Thyroid gland (tissue), 4 donors: ENCODE data around the gene SDCCAG8. TPM values are rescaled to one million over a fixed set of nuclear protein-coding genes. Genes with fewer than 3 reads are reported as not detected.
A peak's percentile ranks its signal among the peaks of the same experiment; 100 is the strongest.

Source experiments
- DNase-seq, 2 donors: peaks; one replicate each; pipeline ENCODE4 v3.0.0-alpha.2; 2019
- H3K27ac ChIP-seq, 3 donors: fragments of 200-600 bp; sonication (generic); 1 replicate in 2 of 3; 2 replicates in 1 of 3; pipeline ENCODE4 v1.5.1; 2016 to 2019; ENCODE audit warnings: mild to moderate bottlenecking in 1 of 3, moderate library complexity in 1 of 3
- H3K27me3 ChIP-seq: fragments of 200-600 bp; sonication (generic); one replicate; pipeline ENCODE4 v1.5.1; 2019
- H3K36me3 ChIP-seq, 2 donors: fragments of 200-600 bp; sonication (generic); one replicate each; pipeline ENCODE4 v1.5.1; 2016 to 2019
- H3K4me1 ChIP-seq, 2 donors: fragments of 200-600 bp; sonication (generic); one replicate each; pipeline ENCODE4 v1.5.1; 2017 to 2019
- H3K4me3 ChIP-seq, 3 donors: fragments of 200-600 bp; sonication (generic); replicated peaks in 1 of 3; 1 replicate in 2 of 3; 2 replicates in 1 of 3; pipeline ENCODE4 v1.5.1; 2016; ENCODE audit warnings: mild to moderate bottlenecking in 1 of 3
- H3K9me3 ChIP-seq: fragments of 200-600 bp; sonication (generic); one replicate; pipeline ENCODE4 v1.5.1; 2017
- CTCF ChIP-seq, 6 experiments: fragments of 200-600 bp in 3 of 6; fragments of 450-650 bp in 3 of 6; sonication (generic) in 3 of 6; IDR thresholded peaks; one replicate each; pipeline ENCODE4 v1.5.1; 2016 to 2019; ENCODE audit warnings: antibody characterized with exemption in 6 of 6, mild to moderate bottlenecking in 2 of 6, inconsistent platforms in 1 of 6, moderate library complexity in 1 of 6
- POLR2A ChIP-seq, 2 donors: fragments of 450-650 bp; IDR thresholded peaks; one replicate each; pipeline ENCODE4 v1.6.1; 2017; ENCODE audit warnings: antibody characterized with exemption in 2 of 2, mild to moderate bottlenecking in 2 of 2, moderate library complexity in 1 of 2
- WGBS, 2 donors: methylation state at CpG; one replicate each; pipeline ENCODE4 v1.1.5; 2017; 5-methylcytosine and 5-hydroxymethylcytosine counted together
- intact Hi-C: fragments of 100-400 bp; cut with DNase I; formaldehyde crosslinking; loops from one replicate; pipeline ENCODE4 v1.15.1; 2023
- total RNA-seq, 4 donors: library from RNA; depleted of rRNA; stranded (reverse); fragments of >200 nt; gene quantifications; one replicate each; pipeline ENCODE4 v1.2.3, GENCODE V29; 2016

SDCCAG8 gene
- total RNA-seq, 4 donors from 2014 or later: 105 to 193 (median 115) TPM

- H3K36me3 ChIP-seq: peaks cover 0 to 6% of the 10 kb centered on the region in 2 donors
- H3K27me3 ChIP-seq: no peaks in the 10 kb centered on the region
- no peak for TF ChIP-seq POLR2A (IDR thresholded peaks at IDR 0.05)
- H3K27ac ChIP-seq: no peak overlapping the region
- DNase-seq: no peak
- H3K4me1 ChIP-seq: no peaks in the 10 kb centered on the region
- WGBS, 2 donors: 96 to 98% methylated on average over 3 of the region's 3 CpGs
- intact Hi-C loops: no loop called here
- H3K4me3 ChIP-seq: no peak overlapping the region
- H3K9me3 ChIP-seq: no peaks in the 10 kb centered on the region
These were observed 180.0 kb downstream of the SDCCAG8 start for GRCh38 chr1:243435836-243436235.

DNA sequence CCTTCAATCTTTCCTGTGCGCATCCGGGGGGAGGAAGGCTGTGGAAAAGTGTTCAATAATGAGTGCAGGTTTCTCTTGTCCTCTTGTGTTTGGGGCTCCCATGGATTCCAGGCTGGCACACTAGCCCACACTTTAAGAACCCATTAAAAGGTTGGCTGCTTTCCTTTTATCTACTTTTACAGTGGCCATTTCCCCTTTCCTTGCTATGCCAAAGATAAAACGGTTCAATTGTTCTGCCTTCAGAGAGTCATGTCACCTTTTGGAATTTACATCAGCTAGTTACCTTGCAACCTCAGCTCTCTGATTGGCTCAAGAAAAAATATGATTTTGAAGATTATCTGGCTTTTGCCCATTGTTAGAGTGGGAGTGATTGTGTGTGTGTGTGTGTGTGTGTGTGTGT is 182.3 kb downstream of the SDCCAG8 start:
- no peak overlapping the region for H3K4me3 ChIP-seq
- peaks cover 0 to 6% of the 10 kb centered on the region in 2 donors for H3K36me3 ChIP-seq
- H3K27ac ChIP-seq: no peak overlapping the region
- DNase-seq: no peak
- no peaks in the 10 kb centered on the region for H3K27me3 ChIP-seq
- intact Hi-C loops: no loop called here
- H3K9me3 ChIP-seq: no peaks in the 10 kb centered on the region
- WGBS, 2 donors: 82 to 83% methylated on average over 3 of the region's 3 CpGs
- TF ChIP-seq POLR2A (IDR thresholded peaks at IDR 0.05) (no peak), CTCF (IDR thresholded peaks at IDR 0.05) (no peak)
- no peaks in the 10 kb centered on the region for H3K4me1 ChIP-seq

DNA sequence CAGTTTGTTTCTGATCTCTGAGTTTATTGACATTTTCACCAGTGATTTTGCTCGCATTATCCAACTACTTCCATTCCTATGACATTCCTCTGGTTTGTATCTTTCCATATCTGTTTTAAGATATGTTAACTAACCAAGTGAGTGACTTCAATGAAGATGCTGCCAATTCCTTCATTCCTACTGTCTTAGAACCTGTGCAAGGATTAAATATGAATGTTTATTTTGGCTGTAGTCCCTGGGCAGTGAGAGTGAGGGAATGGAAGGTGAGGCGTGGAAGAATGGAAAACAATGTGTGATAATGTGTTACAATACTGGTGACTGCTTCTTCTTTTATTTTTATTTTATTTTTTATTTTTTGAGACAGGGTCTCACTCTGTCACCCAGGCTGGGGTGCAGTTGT is 183.0 kb downstream of the SDCCAG8 start:
- H3K4me3 ChIP-seq: no peak overlapping the region
- WGBS, 2 donors: 95 to 97% methylated on average over 2 of the region's 2 CpGs
- no peak overlapping the region for H3K27ac ChIP-seq
- H3K9me3 ChIP-seq: no peaks in the 10 kb centered on the region
- TF ChIP-seq POLR2A (IDR thresholded peaks at IDR 0.05) (no peak), CTCF (IDR thresholded peaks at IDR 0.05) (no peak)
- DNase-seq: no peak
- intact Hi-C loops: no loop called here
- no peaks in the 10 kb centered on the region for H3K27me3 ChIP-seq
- H3K36me3 ChIP-seq: peaks cover 0 to 6% of the 10 kb centered on the region in 2 donors
- no peaks in the 10 kb centered on the region for H3K4me1 ChIP-seq

GRCh38 chr1:243440406-243440805 is 184.6 kb downstream of the SDCCAG8 start:
- TF ChIP-seq CTCF (IDR thresholded peaks at IDR 0.05) (no peak), POLR2A (IDR thresholded peaks at IDR 0.05) (no peak)
- H3K9me3 ChIP-seq: no peaks in the 10 kb centered on the region
- H3K27ac ChIP-seq: no peak overlapping the region
- 84 to 87% methylated on average over 2 of the region's 2 CpGs for WGBS, 2 donors
- H3K4me3 ChIP-seq: no peak overlapping the region
- H3K36me3 ChIP-seq: peaks cover 0 to 6% of the 10 kb centered on the region in 2 donors
- DNase-seq: no peak
- H3K27me3 ChIP-seq: no peaks in the 10 kb centered on the region
- intact Hi-C loops: no loop called here
- no peaks in the 10 kb centered on the region for H3K4me1 ChIP-seq

GRCh38 chr1:243441601-243442000 is 185.8 kb downstream of the SDCCAG8 start:
- Histone ChIP-seq H3K36me3 (peaks cover 0 to 6% of the 10 kb centered on the region in 2 donors), H3K4me3 (no peak overlapping the region), H3K27me3 (no peaks in the 10 kb centered on the region), H3K9me3 (no peaks in the 10 kb centered on the region), H3K27ac (no peak overlapping the region), H3K4me1 (no peaks in the 10 kb centered on the region)
- no peak for DNase-seq
- intact Hi-C loops: no loop called here
- TF ChIP-seq POLR2A (IDR thresholded peaks at IDR 0.05): no peak
- no peak for TF ChIP-seq CTCF (IDR thresholded peaks at IDR 0.05)

DNA sequence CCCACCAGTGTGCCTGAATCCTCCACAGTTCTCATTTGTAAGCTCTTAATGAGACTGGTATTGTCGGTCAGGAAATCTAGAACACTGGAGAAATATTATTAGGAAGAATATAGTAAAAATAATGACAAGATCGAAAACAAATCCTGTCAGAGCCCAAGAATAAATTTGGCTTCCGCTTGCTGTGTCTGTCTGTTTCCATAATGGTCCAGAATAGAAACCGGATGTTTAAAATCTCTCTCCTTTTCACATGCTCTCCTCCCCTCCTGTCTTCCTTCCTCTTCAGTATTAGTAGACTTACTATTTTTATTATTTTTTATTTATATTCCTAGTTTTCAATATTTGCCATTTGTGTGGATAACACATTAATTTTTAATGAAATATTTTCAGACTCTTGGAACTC is 187.7 kb downstream of the SDCCAG8 start:
- DNase-seq: no peak
- intact Hi-C loops: no loop called here
- Histone ChIP-seq H3K9me3 (no peaks in the 10 kb centered on the region), H3K27me3 (no peaks in the 10 kb centered on the region), H3K4me3 (no peak overlapping the region), H3K36me3 (no peaks in the 10 kb centered on the region), H3K4me1 (no peaks in the 10 kb centered on the region), H3K27ac (peak overlapping the region in 1 of 3 donors; percentile 10)
- WGBS, 2 donors: 77 to 79% methylated on average over 4 of the region's 4 CpGs
- no peak for TF ChIP-seq CTCF (IDR thresholded peaks at IDR 0.05)
- TF ChIP-seq POLR2A (IDR thresholded peaks at IDR 0.05): no peak
